Posterior cingulate gyrus (tissue), 11 donors: ENCODE results near the gene EVPLL.
"Not testable (repeated sequence)": the region's sequence is repeated elsewhere in the genome, so short reads cannot be mapped to it uniquely, and the experiment has no call there.

Source experiments
- DNase-seq, 10 donors: peaks; one replicate each; pipeline versions ENCODE4 v3.0.0 to v3.0.0-alpha.2; 2020 to 2021; ENCODE audit warnings: mixed read lengths in 3 of 10
- intact Hi-C: fragments of 100-400 bp; cut with DNase I; formaldehyde crosslinking; loops from one replicate; pipeline ENCODE4 v1.15.1; 2023

The EVPLL gene

DNA sequence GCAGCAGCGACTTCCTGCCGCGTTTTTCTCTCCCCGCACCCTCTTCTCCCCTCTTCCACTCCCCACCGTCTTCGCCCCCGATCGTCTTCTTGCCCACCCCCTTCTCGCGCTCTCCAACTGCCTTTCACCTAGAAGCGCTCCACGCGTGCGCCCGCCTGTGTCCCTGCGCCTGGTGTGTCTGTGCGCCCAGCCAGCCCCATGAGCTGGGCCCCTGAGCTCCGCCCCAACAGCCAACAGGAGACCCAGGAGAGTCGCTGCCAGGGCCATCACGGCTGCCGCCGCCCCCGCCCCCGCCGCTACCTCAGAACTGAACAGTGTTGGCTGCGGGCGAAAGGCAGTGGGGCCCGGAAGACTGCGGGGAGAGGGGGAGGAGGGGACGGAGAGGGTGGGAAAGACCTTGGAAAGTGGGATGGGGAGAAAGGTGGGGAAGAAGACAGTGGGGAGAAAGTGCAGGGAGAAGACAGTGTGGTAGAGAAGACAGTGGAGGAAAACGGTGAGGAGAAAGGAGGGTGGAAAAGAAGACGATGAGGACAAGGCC, 34.5 kb downstream of the EVPLL start:
- intact Hi-C loops, DNase-seq: not testable (repeated sequence)

DNA sequence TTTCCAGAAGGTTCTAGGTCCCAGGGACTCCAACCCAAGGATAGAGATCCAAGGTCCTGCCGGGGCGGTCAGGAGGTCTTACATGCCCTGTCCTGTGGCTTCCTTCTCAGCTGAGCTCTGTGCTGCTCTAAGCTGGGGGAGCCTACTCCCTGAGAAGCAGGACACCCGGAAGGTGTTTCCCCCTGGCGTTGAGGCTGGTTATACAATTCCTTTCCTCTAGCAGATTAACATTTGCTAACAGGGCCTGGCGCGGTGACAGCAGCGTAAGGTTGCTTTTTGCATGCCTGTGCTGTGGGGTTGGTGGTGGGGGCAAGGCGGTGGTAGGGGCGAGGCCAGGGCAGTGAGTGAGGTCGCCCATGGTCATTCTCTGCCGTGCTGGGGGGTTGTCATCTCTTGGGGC, 43.9 kb downstream of the EVPLL start:
- intact Hi-C loops, DNase-seq: not testable (repeated sequence)

DNA sequence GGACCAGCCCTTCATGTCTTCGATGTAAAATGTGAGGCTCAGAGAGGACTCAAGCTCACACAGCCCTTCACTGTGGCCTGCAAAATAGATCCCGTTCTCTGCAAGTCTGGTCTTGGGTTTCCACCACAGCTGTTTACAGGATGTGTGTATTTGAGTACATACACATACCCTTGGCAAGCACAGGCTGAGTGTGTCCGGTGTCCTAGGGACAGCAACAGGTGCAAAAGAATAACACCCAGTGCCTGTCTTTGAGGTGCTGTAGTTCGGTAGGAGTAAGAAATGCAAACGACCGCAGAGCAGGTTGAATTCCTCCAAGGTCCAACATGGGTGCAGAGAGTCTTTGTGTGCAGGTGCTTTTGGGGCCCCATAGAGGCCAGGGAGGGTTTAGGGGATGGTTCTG, 44.9 kb downstream of the EVPLL start:
- DNase-seq, intact Hi-C loops: not testable (repeated sequence)

DNA sequence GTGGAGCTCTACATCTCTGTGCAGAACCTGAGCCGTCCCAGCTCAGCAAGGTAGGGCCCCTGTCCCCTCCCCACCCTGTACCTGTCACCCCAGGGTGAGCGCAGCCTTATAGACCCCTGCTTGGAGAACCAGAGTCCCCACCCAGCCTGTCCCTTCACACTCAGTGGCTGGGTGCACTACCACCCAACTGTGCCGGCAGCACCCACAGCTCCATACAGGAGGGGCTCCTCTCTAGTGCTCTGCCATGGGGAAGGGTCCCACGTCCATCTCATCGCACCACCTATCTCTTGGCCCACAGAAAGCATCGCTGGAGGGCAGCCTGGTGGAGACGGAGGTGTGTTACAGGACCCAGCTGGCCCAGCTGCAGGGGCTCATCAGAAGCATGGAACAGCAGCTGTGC, 45.4 kb downstream of the EVPLL start:
- intact Hi-C loops, DNase-seq: not testable (repeated sequence)

DNA sequence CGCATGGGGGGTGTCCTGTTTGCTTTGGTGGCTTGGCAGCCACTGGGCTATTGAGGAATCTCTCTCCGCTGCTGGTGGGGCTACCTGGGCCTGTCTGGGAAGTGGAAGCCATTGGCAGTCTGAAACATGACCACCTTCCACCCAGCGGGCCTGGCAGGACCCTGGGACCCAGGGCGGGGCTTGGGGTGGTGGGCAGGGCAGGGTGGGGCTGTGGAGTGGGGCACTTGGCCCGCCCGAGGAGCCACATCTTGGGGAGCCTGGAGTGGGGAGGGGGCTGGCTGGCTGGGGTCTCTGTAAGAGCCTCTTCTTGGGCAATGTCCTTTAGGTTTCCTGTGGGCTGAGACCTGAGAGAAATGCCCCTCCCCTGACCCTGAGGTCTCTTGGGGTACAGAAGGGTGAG, 48.0 kb downstream of the EVPLL start:
- DNase-seq, intact Hi-C loops: not testable (repeated sequence)

DNA sequence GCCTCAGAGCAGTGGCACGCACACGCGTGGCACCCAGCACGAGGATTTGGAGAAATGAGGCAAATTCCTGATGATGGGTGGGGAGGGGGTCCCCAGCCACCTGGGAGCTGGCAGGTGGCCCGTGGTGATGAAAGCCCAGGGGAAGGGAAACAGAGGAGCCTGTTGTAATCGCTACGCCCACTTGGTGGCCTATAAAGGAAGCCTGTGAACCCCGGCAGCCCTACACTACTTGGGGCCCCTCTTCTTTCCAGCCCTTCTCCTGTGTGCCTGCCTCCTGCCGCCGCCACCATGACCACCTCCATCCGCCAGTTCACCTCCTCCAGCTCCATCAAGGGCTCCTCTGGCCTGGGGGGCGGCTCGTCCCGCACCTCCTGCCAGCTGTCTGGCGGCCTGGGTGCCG, 49.1 kb downstream of the EVPLL start:
- DNase-seq, intact Hi-C loops: not testable (repeated sequence)

DNA sequence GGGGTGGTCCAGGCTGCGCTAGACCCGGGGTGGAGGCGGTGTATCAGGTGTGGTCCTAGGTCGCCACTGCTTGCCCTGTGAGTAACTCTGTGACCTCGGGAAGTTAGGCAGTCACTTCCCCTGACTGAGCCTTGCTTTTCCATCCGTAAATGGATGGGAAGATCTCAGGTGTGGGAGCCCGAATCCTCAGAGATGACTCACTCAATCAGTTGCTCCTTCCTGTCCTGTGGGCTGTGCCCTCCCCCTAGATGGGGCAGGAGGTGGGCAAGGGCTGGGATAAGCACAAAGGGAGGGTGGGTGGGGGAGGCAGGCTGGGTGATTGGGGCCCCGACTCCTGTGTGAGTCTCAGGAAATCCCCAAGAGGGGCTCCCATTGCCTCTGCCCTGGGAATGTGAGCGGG, 54.6 kb downstream of the EVPLL start:
- intact Hi-C loops: not testable (repeated sequence)

More for the DNA sequence above, 54.6 kb downstream of the EVPLL start:
- DNase-seq: not testable (repeated sequence)
